Cardiac muscle cell (in vitro differentiated cells and primary cell): ENCODE results near the gene TUBB4A. TPM values are rescaled to one million over a fixed set of nuclear protein-coding genes. Genes with fewer than 3 reads are reported as not detected.

Experiments
- DNase-seq, 2 donors: peaks; one replicate each; pipeline versions ENCODE4 v3.0.0 to v3.0.0-alpha.2; 2010 to 2017; ENCODE audit warnings: low read depth in 1 of 2, low spot score in 1 of 2
- H3K27ac ChIP-seq: fragments of 200-600 bp; sonication (generic); 2 replicates; pipeline ENCODE4 v1.5.1; 2016
- H3K27me3 ChIP-seq: fragments of 200-600 bp; sonication (generic); 2 replicates; pipeline ENCODE4 v1.6.0; 2016; ENCODE audit warnings: control low read depth
- H3K36me3 ChIP-seq: fragments of 200-600 bp; sonication (generic); 2 replicates; pipeline ENCODE4 v1.5.1; 2016; ENCODE audit warnings: control low read depth
- H3K4me1 ChIP-seq: fragments of 200-600 bp; sonication (generic); 2 replicates; pipeline ENCODE4 v1.8.1; 2017; ENCODE audit warnings: low read depth, mild to moderate bottlenecking, mixed run types
- H3K4me3 ChIP-seq: fragments of 200-600 bp; sonication (generic); 2 replicates; pipeline ENCODE4 v1.5.1; 2016; ENCODE audit warnings: mild to moderate bottlenecking
- H3K9me3 ChIP-seq: fragments of 200-600 bp; sonication (generic); 2 replicates; pipeline ENCODE4 v1.5.1; 2017; ENCODE audit warnings: low read depth, mild to moderate bottlenecking, control low read depth
- polyA plus RNA-seq: library from polyadenylated mRNA; unstranded; fragments of >200 nt; fragmentation: Nextera tagmentation; extraction: Ambion mirVana; gene quantifications from 2 replicates; pipeline ENCODE4 v1.2.1, GENCODE V29; 2016
- total RNA-seq: library from RNA; depleted of rRNA; stranded (reverse); fragments of >200 nt; gene quantifications from 2 replicates; pipeline ENCODE4 v1.2.3, GENCODE V29; 2016
- TF ChIP-seq, protein P1 (sequence below): IDR thresholded peaks from 2 replicates; pipeline ENCODE4 v1.5.1; 2012; ENCODE audit warnings: low read depth, mild to moderate bottlenecking, low read length

TUBB4A gene
- total and polyA plus RNA-seq, 2 experiments from 2014 or later = 18.2 to 21.6 TPM

DNA sequence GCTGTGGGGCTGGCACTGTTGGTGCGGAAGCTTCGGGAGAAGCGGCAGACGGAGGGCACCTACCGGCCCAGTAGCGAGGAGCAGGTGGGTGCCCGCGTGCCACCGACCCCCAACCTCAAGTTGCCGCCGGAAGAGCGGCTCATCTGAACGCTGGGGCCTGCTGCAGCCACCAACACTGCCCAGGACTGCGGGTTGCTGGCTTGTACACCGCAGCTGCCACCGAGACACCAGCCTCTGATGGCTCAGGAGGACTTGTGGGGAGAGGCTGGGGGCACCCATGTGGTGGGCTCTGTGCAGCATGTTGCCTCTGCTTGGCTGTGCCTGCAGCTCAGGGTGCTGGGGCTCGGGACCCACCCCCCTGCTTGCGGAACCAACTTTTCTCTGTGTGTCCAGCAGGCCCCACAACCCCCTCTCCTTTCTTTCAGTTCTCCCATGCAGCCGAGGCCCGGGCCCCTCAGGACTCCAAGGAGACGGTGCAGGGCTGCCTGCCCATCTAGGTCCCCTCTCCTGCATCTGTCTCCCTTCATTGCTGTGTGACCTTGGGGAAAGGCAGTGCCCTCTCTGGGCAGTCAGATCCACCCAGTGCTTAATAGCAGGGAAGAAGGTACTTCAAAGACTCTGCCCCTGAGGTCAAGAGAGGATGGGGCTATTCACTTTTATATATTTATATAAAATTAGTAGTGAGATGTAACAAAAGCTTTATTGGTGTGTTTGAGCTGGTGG, 35.4 kb downstream of the TUBB4A start:
- TF ChIP-seq, protein P1, sequence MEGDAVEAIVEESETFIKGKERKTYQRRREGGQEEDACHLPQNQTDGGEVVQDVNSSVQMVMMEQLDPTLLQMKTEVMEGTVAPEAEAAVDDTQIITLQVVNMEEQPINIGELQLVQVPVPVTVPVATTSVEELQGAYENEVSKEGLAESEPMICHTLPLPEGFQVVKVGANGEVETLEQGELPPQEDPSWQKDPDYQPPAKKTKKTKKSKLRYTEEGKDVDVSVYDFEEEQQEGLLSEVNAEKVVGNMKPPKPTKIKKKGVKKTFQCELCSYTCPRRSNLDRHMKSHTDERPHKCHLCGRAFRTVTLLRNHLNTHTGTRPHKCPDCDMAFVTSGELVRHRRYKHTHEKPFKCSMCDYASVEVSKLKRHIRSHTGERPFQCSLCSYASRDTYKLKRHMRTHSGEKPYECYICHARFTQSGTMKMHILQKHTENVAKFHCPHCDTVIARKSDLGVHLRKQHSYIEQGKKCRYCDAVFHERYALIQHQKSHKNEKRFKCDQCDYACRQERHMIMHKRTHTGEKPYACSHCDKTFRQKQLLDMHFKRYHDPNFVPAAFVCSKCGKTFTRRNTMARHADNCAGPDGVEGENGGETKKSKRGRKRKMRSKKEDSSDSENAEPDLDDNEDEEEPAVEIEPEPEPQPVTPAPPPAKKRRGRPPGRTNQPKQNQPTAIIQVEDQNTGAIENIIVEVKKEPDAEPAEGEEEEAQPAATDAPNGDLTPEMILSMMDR = no peak
- Histone ChIP-seq H3K4me1 (no peaks in the 10 kb centered on the region), H3K27ac (no peak overlapping the region), H3K9me3 (no peaks in the 10 kb centered on the region), H3K36me3 (no peaks in the 10 kb centered on the region), H3K4me3 (no peak overlapping the region), H3K27me3 (peaks cover 44% of the 10 kb centered on the region)
- no peak for DNase-seq

GRCh38 chr19:6465663-6466062, 36.4 kb downstream of the TUBB4A start:
- TF ChIP-seq, protein P1 = no peak
- H3K9me3 ChIP-seq = no peaks in the 10 kb centered on the region
- H3K36me3 ChIP-seq = no peaks in the 10 kb centered on the region
- no peaks in the 10 kb centered on the region for H3K4me1 ChIP-seq
- DNase-seq = no peak
- H3K27me3 ChIP-seq = peaks cover 48% of the 10 kb centered on the region
- H3K4me3 ChIP-seq = no peak overlapping the region
- H3K27ac ChIP-seq = no peak overlapping the region

DNA sequence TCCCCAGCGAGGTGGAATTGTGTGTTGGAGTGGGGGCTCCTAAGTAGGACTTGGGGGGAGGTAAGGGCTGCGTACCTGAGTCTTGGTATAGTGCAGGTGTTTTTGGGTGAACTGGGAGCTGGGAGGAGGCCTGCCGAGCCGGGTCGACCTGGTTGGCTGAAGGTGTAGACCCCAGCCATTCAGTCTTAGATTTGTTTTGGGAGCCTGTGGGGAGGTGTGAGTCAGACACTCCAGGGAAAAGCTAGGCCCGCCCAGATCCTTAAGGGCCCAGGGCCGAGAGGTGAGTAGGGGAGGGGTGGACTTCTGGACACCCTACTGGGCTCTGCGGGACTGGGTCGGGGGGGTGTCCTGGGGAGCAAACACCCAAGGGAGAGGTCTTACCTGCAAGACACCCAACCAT, 37.1 kb downstream of the TUBB4A start:
- no peak overlapping the region for H3K27ac ChIP-seq
- H3K4me3 ChIP-seq = no peak overlapping the region
- peaks cover 48% of the 10 kb centered on the region for H3K27me3 ChIP-seq
- no peak for DNase-seq
- H3K36me3 ChIP-seq = no peaks in the 10 kb centered on the region
- H3K9me3 ChIP-seq = no peaks in the 10 kb centered on the region
- H3K4me1 ChIP-seq = no peaks in the 10 kb centered on the region
- TF ChIP-seq, protein P1 = no peak

DNA sequence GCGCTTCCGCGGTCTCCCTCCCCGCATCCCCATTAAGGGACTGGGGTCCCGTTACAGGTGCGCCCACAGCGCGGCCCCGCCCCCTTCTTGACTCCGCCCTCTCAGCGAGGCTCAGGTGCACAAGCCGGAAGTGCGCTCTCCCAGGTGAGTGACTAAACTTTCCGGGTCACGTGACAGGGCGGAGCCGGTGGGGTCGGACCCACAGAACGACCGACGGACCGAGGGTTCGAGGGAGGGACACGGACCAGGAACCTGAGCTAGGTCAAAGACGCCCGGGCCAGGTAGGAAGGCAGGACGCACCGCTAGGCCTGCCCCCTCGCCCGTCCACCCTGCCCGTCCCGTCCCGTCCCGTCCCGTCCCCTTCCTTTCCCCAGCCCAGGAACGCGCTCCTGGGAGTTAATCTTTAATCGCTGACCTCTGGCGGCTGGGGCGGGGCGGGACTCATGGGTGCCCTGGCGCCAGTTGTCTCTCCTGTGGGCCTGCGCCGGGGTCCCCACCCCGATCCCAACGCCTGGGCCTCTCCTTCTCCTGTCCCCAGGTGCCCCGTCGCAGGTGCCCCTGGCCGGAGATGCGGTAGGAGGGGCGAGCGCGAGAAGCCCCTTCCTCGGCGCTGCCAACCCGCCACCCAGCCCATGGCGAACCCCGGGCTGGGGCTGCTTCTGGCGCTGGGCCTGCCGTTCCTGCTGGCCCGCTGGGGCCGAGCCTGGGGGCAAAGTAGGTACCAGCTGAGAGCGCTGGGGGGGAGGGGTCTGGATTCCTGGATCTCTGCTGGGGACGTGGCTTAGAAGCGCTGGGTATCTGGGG, 37.8 kb downstream of the TUBB4A start, which contains the start of gene CRB3:
TSS of gene CRB3 (plus strand) at position 202 of the 804 bp plus-strand sequence. CDS start at position 633, 431 bp downstream.
- peaks cover 48% of the 10 kb centered on the region for H3K27me3 ChIP-seq
- H3K9me3 ChIP-seq = no peaks in the 10 kb centered on the region
- no peaks in the 10 kb centered on the region for H3K4me1 ChIP-seq
- peak within 1 kb of the TSS; percentile 19 for H3K4me3 ChIP-seq
- no peak within 1 kb of the TSS for H3K27ac ChIP-seq
- DNase-seq = no peak
- no peaks in the 10 kb centered on the region for H3K36me3 ChIP-seq
- TF ChIP-seq, protein P1 = no peak

- Histone ChIP-seq H3K27ac (peak overlapping the region; percentile 84), H3K9me3 (no peaks in the 10 kb centered on the region), H3K36me3 (peaks cover 7% of the 10 kb centered on the region), H3K27me3 (peaks cover 40% of the 10 kb centered on the region), H3K4me3 (peak overlapping the region; percentile 62), H3K4me1 (peaks cover 11% of the 10 kb centered on the region)
- peak; percentile 99 to 100 for DNase-seq
- TF ChIP-seq, protein P1 = peak; percentile 41
Measured at GRCh38 chr19:6460099-6460884, 41.8 kb downstream of the TUBB4A start.
